IMR-90 (cell line): ENCODE data around the gene ZNF296. TPM values are rescaled to one million over a fixed set of nuclear protein-coding genes. Genes with fewer than 3 reads are reported as not detected.
"Not testable (repeated sequence)": the region's sequence is repeated elsewhere in the genome, so short reads cannot be mapped to it uniquely, and the experiment has no call there.

Experiments used
- ATAC-seq: fragments of 200-7000 bp; cut with Tn5 transposase; 2 replicates; pipeline ENCODE4 v1.9.1; 2020; ENCODE audit warnings: low read depth, mild to moderate bottlenecking, moderate library complexity
- BruUV-seq: library from RNA; stranded (reverse); fragments of 400-500 nt; replicated peaks from 2 replicates; lab custom pipeline; 2021; lab: Mats Ljungman, UMichigan
- CTCF ChIA-PET: fragments of 300-600 bp; formaldehyde crosslinking; extraction: SDS; loops from one replicate; lab custom pipeline; 2021; ENCODE audit warnings: antibody characterized with exemption; lab: Yijun Ruan, JAX
- POLR2A ChIA-PET: fragments of 300-600 bp; sonication (Branson Sonifier 250); formaldehyde crosslinking; loops from one replicate; lab custom pipeline; 2022; ENCODE audit warnings: antibody characterized with exemption; ENCODE audit not compliant: unreplicated experiment; lab: Charles Lee
- DNase-seq: peaks from one replicate; pipeline ENCODE4 v3.0.0; 2013
- H2AFZ ChIP-seq: replicated peaks from 2 replicates; pipeline ENCODE3; 2013; ENCODE audit warnings: low read length, mild to moderate bottlenecking; ENCODE audit not compliant: poor library complexity
- H2AK5ac ChIP-seq: 2 replicates; pipeline ENCODE4 v1.6.1; 2013; ENCODE audit warnings: low read depth, low read length, inconsistent platforms
- H2AK9ac ChIP-seq: replicated peaks from 2 replicates; pipeline ENCODE3; 2013; ENCODE audit warnings: mild to moderate bottlenecking, low read depth, low read length, moderate library complexity; ENCODE audit not compliant: poor library complexity
- H2BK120ac ChIP-seq: 2 replicates; pipeline ENCODE4 v1.6.1; 2013; ENCODE audit warnings: low read depth, low read length, inconsistent platforms
- H2BK15ac ChIP-seq: 3 replicates; pipeline ENCODE4 v1.6.1; 2013; ENCODE audit warnings: low read depth, low read length, inconsistent platforms
- H2BK20ac ChIP-seq: 2 replicates; pipeline ENCODE4 v1.6.1; 2013; ENCODE audit warnings: low read depth, mild to moderate bottlenecking, inconsistent platforms, low read length, moderate library complexity
- H2BK5ac ChIP-seq: 2 replicates; pipeline ENCODE4 v1.6.1; 2013; ENCODE audit warnings: mild to moderate bottlenecking, low read depth, low read length, inconsistent platforms; ENCODE audit not compliant: poor library complexity, severe bottlenecking
- H3K14ac ChIP-seq: replicated peaks from 2 replicates; pipeline ENCODE4 v1.6.1; 2013; ENCODE audit warnings: low read depth, low read length, inconsistent platforms
- H3K18ac ChIP-seq: 2 replicates; pipeline ENCODE4 v1.6.1; 2013; ENCODE audit warnings: low read depth, low read length, control low read depth
- H3K23ac ChIP-seq: 2 replicates; pipeline ENCODE4 v1.6.1; 2013; ENCODE audit warnings: low read depth, low read length, inconsistent platforms
- H3K27ac ChIP-seq: 2 replicates; pipeline ENCODE4 v1.5.1; 2013; ENCODE audit warnings: mild to moderate bottlenecking, control low read depth, low read length; ENCODE audit not compliant: insufficient read depth
- H3K27me3 ChIP-seq: 2 replicates; pipeline ENCODE4 v1.6.1; 2013; ENCODE audit warnings: low read length; ENCODE audit not compliant: control insufficient read depth, insufficient read depth
- H3K36me3 ChIP-seq: 2 replicates; pipeline ENCODE4 v1.6.1; 2013; ENCODE audit warnings: low read length, mixed read lengths; ENCODE audit not compliant: control insufficient read depth, insufficient read depth
- H3K4ac ChIP-seq: 2 replicates; pipeline ENCODE4 v1.6.1; 2013; ENCODE audit warnings: low read depth, low read length, inconsistent platforms
- H3K4me1 ChIP-seq: 2 replicates; pipeline ENCODE4 v1.6.1; 2013; ENCODE audit warnings: low read length, mixed read lengths; ENCODE audit not compliant: control insufficient read depth, insufficient read depth
- H3K4me2 ChIP-seq: 2 replicates; pipeline ENCODE4 v1.6.1; 2013; ENCODE audit warnings: low read depth, mild to moderate bottlenecking, control low read depth, low read length, moderate library complexity
- H3K4me3 ChIP-seq: 2 replicates; pipeline ENCODE4 v1.5.1; 2013; ENCODE audit warnings: low read depth, mild to moderate bottlenecking, control low read depth, low read length, moderate library complexity; ENCODE audit not compliant: insufficient read depth
- H3K56ac ChIP-seq: 2 replicates; pipeline ENCODE4 v1.6.1; 2013; ENCODE audit warnings: low read length, inconsistent platforms; ENCODE audit not compliant: insufficient read depth; ENCODE audit errors: extremely low read depth
- H3K79me1 ChIP-seq, 2 experiments: 2 replicates each; pipeline ENCODE4 v1.6.1; 2013; ENCODE audit warnings: low read length in 2 of 2, inconsistent platforms in 1 of 2, low read depth in 1 of 2
- H3K9ac ChIP-seq: 2 replicates; pipeline ENCODE4 v1.6.1; 2013; ENCODE audit warnings: low read depth, low read length, control low read depth
- H3K9me1 ChIP-seq: 2 replicates; pipeline ENCODE4 v1.6.1; 2013; ENCODE audit warnings: low read length, inconsistent platforms; ENCODE audit not compliant: insufficient read depth
- H3K9me3 ChIP-seq: 2 replicates; pipeline ENCODE4 v1.6.1; 2013; ENCODE audit warnings: low read length; ENCODE audit not compliant: control insufficient read depth, insufficient read depth
- H4K20me1 ChIP-seq: 2 replicates; pipeline ENCODE4 v1.6.1; 2013; ENCODE audit warnings: low read length, inconsistent platforms; ENCODE audit not compliant: insufficient read depth
- H4K5ac ChIP-seq: 2 replicates; pipeline ENCODE4 v1.6.1; 2013; ENCODE audit warnings: mild to moderate bottlenecking, low read depth, low read length, control low read depth
- H4K8ac ChIP-seq, 2 experiments: 2 replicates each; pipeline ENCODE4 v1.6.1; 2013; ENCODE audit warnings: low read depth in 2 of 2, low read length in 2 of 2, control low read depth in 1 of 2, inconsistent platforms in 1 of 2
- H4K91ac ChIP-seq: 2 replicates; pipeline ENCODE4 v1.6.1; 2013; ENCODE audit warnings: low read depth, low read length, inconsistent platforms; ENCODE audit not compliant: insufficient read depth
- WGBS, 2 experiments: methylation state at CpG; one replicate each; pipeline versions ENCODE4 v1.1.5 to v1.1.7; 2013; ENCODE audit warnings: missing lambda C conversion rate in 2 of 2; ENCODE audit not compliant: insufficient read length in 1 of 2; ENCODE audit errors: extremely low coverage in 2 of 2; 5-methylcytosine and 5-hydroxymethylcytosine counted together
- dilution Hi-C: fragments of 300-500 bp; cut with HindIII; formaldehyde crosslinking; loops from one replicate; pipeline ENCODE4 v1.14.3; 2018; ENCODE audit warnings: low sequenced_read_pairs; ENCODE audit not compliant: unreplicated experiment
- in situ Hi-C: fragments of 300-500 bp; cut with MboI; formaldehyde crosslinking; loops from 3 replicates; pipeline ENCODE4 v1.14.3; 2019; ENCODE audit warnings: low sequenced_read_pairs, inconsistent platforms, mixed read lengths
- intact Hi-C: fragments of 100-400 bp; cut with micrococcal nuclease; formaldehyde crosslinking; loops from 2 replicates; pipeline ENCODE4 v1.10.0; 2022
- polyA plus RNA-seq, 3 experiments: library from polyadenylated mRNA; depleted of rRNA; stranded (reverse); fragments of >200 nt; gene quantifications; 2 replicates each; pipeline ENCODE4 v1.2.3, GENCODE V29; 2012; ENCODE audit warnings: low replicate concordance in 1 of 3
- total RNA-seq: library from RNA; depleted of rRNA; stranded (reverse); fragments of >200 nt; gene quantifications from 2 replicates; pipeline ENCODE4 v1.2.3, GENCODE V29; 2012

The ZNF296 gene
- total and polyA plus RNA-seq, 2 of the 4 experiments (the other 2 are of a cell fraction): 0.10 TPM; not detected in 1

- WGBS, 2 experiments: 94% methylated on average over 3 of the region's 18 CpGs; no CpG with 5 or more reads in 1 of the 2 experiments
- peaks cover 88% of the 10 kb centered on the region for H4K20me1 ChIP-seq
- H3K36me3 ChIP-seq, H3K18ac ChIP-seq, H2BK20ac ChIP-seq, H2AK9ac ChIP-seq, H3K9ac ChIP-seq, H2AFZ ChIP-seq, H3K4me3 ChIP-seq, H4K8ac ChIP-seq, H3K4ac ChIP-seq, H3K4me1 ChIP-seq, H2BK5ac ChIP-seq, H3K14ac ChIP-seq, H4K91ac ChIP-seq, H2BK120ac ChIP-seq, dilution Hi-C loops, H3K27me3 ChIP-seq, BruUV-seq, H3K23ac ChIP-seq, H3K56ac ChIP-seq, H3K9me3 ChIP-seq, intact Hi-C loops, H2BK15ac ChIP-seq, POLR2A ChIA-PET, H2AK5ac ChIP-seq, CTCF ChIA-PET, H4K5ac ChIP-seq, in situ Hi-C loops, DNase-seq, ATAC-seq, H3K4me2 ChIP-seq, H3K27ac ChIP-seq: not testable (repeated sequence)
- peaks cover 38 to 92% of the 10 kb centered on the region in 2 experiments for H3K79me1 ChIP-seq
- peaks cover 23% of the 10 kb centered on the region for H3K9me1 ChIP-seq
Measured at GRCh38 chr19:45118591-45119355, 42.5 kb upstream of the ZNF296 start.
